Measurements from ENCODE around the gene LRP1.

- TF ChIP-seq POLR2A (IDR thresholded peaks at IDR 0.05) = no peak
- TF ChIP-seq CTCF (IDR thresholded peaks at IDR 0.05) = no peak
- no peak for TF ChIP-seq POLR2AphosphoS5 (IDR thresholded peaks at IDR 0.05)
- TF ChIP-seq EP300 (IDR thresholded peaks at IDR 0.05) = no peak
Observed at GRCh38 chr12:57104292-57104910, 23.9 kb upstream of the LRP1 start.

Data from gastroesophageal sphincter (tissue), 3 donors.